GM12892 (cell line): Measurements from ENCODE around the gene LILRA2.

Source experiments
- POLR2A ChIP-seq: IDR thresholded peaks from 2 replicates; pipeline ENCODE4 v1.6.1; 2011; ENCODE audit warnings: low read depth, low read length, control low read depth
- POLR2AphosphoS5 ChIP-seq: IDR thresholded peaks from 2 replicates; pipeline ENCODE4 v1.6.1; 2011; ENCODE audit warnings: low read depth, low read length, control low read depth
- TAF1 ChIP-seq: IDR thresholded peaks from 2 replicates; pipeline ENCODE4 v1.6.1; 2011; ENCODE audit warnings: low read depth, mild to moderate bottlenecking, control low read depth, low read length, borderline replicate concordance

DNA sequence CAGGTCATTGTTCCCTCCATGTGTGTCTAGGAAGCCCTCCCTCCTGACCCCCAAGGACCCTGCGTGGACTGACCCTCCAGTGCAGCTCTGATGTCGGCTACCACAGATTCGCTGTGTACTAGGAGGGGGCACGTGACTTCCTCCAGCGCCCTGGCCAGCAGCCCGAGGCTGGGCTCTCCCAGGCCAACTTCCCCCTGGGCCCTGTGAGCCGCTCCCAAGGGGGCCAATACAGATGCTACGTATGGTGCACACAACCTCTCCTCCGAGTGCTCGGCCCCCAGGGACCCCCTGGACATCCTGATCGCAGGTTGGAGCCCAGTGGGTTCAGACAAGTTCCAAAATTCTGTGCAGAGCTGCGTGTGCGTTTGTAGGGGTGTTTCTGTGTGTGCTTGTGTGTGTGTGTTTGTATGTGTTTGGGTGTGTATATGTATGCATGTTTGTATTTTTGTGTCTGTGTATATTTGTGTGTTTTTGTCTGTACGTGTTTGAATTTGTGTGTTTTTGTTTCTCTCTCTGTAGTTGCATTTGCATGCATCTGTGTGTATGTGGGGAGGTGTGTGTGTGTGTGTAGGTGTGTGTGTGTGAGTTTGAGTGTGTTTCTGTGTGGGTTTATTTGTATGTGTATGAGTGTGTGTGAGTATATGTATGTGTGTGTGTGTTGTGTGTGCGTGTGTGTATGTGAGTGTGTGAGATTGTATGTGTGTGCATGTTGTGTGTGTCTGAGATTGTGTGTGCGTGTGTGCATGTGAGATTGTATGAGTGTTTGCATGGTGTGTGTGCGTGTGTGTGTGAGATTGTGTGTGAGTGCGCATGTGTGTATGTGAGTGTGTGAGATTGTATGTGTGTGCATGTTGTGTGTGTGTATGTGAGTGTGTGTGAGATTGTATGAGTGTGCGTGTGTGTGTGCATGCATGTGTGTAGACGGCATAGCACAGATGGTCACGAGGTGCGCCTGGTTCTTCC lies 21.4 kb upstream of the LILRA2 start:
- no peak for TF ChIP-seq TAF1
- no peak for TF ChIP-seq POLR2A
- no peak for TF ChIP-seq POLR2AphosphoS5
